ENCODE data around the gene PARD3.
"Not testable (repeated sequence)": the region's sequence is repeated elsewhere in the genome, so short reads cannot be mapped to it uniquely, and the experiment has no call there.

Gene PARD3

GRCh38 chr10:34709637-34710390 is 105.3 kb downstream of the PARD3 start:
- DNase-seq = no peak

- DNase-seq = no peak
These were observed 107.4 kb downstream of the PARD3 start for GRCh38 chr10:34707656-34708055.

GRCh38 chr10:34706992-34707391 is 108.1 kb downstream of the PARD3 start:
- DNase-seq = not testable (repeated sequence)

GRCh38 chr10:34706147-34706546 is 108.9 kb downstream of the PARD3 start:
- no peak for DNase-seq

- no peak for DNase-seq
These were observed 109.5 kb downstream of the PARD3 start for GRCh38 chr10:34705563-34705962.

GRCh38 chr10:34704526-34705184 is 110.4 kb downstream of the PARD3 start:
- DNase-seq = no peak

GRCh38 chr10:34702982-34703381 is 112.1 kb downstream of the PARD3 start:
- no peak for DNase-seq

GRCh38 chr10:34702093-34702937 is 112.8 kb downstream of the PARD3 start:
- no peak for DNase-seq

GRCh38 chr10:34701194-34701593 is 113.9 kb downstream of the PARD3 start:
- no peak for DNase-seq

- not testable (repeated sequence) for DNase-seq
These were observed 114.3 kb downstream of the PARD3 start for GRCh38 chr10:34700752-34701151.

- DNase-seq = no peak
These were observed 115.1 kb downstream of the PARD3 start for GRCh38 chr10:34699904-34700517.

GRCh38 chr10:34698979-34699378 is 116.1 kb downstream of the PARD3 start:
- DNase-seq = no peak

- no peak for DNase-seq
These were observed 116.8 kb downstream of the PARD3 start for GRCh38 chr10:34698248-34698831.

GRCh38 chr10:34697351-34698247 is 117.5 kb downstream of the PARD3 start:
- no peak for DNase-seq

- no peak for DNase-seq
These were observed 118.7 kb downstream of the PARD3 start for GRCh38 chr10:34696423-34696822.

GRCh38 chr10:34690383-34691049 is 124.6 kb downstream of the PARD3 start:
- DNase-seq = no peak

- DNase-seq = no peak
These were observed 126.0 kb downstream of the PARD3 start for GRCh38 chr10:34689053-34689452.

- DNase-seq = no peak
These were observed 127.5 kb downstream of the PARD3 start for GRCh38 chr10:34687434-34688210.

GRCh38 chr10:34682580-34682979 is 132.5 kb downstream of the PARD3 start:
- DNase-seq = no peak

GRCh38 chr10:34681933-34682332 is 133.2 kb downstream of the PARD3 start:
- no peak for DNase-seq
